Measurements from ENCODE around the gene CTBP2. TPM values are rescaled to one million over a fixed set of nuclear protein-coding genes. Genes with fewer than 3 reads are reported as not detected.
A peak's percentile ranks its signal among the peaks of the same experiment; 100 is the strongest.

Gene CTBP2
- total RNA-seq, 1 experiment from 2014 or later, result 191 TPM

DNA sequence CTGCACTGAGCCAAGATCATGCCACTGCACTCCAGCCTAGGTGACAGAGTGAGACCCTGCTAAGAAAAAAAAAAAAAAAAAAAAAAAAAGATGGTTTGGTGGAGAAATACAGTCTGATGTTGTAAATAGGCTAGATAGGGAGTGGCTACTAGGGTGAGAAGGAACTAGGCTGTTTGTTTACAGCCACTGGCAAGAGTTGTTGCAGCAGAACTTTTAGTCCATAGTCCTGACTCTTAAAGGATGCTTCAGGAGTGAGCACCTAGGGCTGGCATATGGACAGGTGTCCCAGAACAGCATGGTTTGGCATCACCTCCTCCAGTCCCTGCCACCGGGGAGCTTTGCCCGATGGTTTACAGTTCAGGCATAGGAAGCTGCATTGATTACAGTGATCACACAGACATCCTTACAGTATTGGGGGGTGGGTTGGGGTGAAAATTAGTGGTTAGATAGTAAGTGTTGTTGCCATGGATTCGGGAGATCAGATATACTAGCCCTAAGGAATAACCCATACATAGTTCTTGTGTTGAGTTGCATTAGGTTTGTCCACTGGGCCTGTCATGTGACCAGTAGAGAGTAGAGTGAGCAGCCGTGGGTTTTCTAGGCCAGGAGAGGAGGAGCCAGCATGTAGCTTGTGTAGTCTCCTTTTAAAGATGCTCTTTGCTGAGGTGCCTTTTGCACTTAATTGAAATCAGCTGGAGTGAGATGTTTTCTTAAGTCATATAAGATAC, 182.6 kb downstream of the CTBP2 start:
- H3K36me3 Mint-ChIP-seq, result peaks cover 19% of the 10 kb centered on the region
- peaks cover 4% of the 10 kb centered on the region; the same call in 1 of the 2 replicates for H3K4me1 Mint-ChIP-seq
- ChIA-PET CTCF (interaction anchor here (0.8 to 2.2 kb wide), 3 partner anchors 12 to 17 kb away, joined by 3 to 8 read pairs (median 4); no protein-coding TSS in a partner anchor), POLR2A (interaction anchor here (0.7 kb wide), 2 partner anchors 112 to 287 kb away, joined by 6 read pairs; no protein-coding TSS in a partner anchor)
- no peaks in the 10 kb centered on the region for H3K27me3 Mint-ChIP-seq (ENCODE audit: low read depth)
- H3K27ac Mint-ChIP-seq, result peak overlapping the region; percentile 71; the same call in 1 of the 2 replicates
- no peaks in the 10 kb centered on the region for H3K9me3 Mint-ChIP-seq
- no peak for DNase-seq (ENCODE audit: low spot score)
- no peak overlapping the region for H3K4me3 Mint-ChIP-seq
- TF ChIP-seq HMGA2 (CRISPR knock-in tag; IDR thresholded peaks at IDR 0.05), result no peak
- TF ChIP-seq, protein P1, sequence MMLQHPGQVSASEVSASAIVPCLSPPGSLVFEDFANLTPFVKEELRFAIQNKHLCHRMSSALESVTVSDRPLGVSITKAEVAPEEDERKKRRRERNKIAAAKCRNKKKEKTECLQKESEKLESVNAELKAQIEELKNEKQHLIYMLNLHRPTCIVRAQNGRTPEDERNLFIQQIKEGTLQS (CRISPR knock-in tag; conservative IDR thresholded peaks at IDR 0.05), result no peak
- TF ChIP-seq, protein P2, sequence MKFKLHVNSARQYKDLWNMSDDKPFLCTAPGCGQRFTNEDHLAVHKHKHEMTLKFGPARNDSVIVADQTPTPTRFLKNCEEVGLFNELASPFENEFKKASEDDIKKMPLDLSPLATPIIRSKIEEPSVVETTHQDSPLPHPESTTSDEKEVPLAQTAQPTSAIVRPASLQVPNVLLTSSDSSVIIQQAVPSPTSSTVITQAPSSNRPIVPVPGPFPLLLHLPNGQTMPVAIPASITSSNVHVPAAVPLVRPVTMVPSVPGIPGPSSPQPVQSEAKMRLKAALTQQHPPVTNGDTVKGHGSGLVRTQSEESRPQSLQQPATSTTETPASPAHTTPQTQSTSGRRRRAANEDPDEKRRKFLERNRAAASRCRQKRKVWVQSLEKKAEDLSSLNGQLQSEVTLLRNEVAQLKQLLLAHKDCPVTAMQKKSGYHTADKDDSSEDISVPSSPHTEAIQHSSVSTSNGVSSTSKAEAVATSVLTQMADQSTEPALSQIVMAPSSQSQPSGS (CRISPR knock-in tag; IDR thresholded peaks at IDR 0.05; ENCODE audit: borderline replicate concordance, low read depth), result no peak
- TF ChIP-seq, protein P3, sequence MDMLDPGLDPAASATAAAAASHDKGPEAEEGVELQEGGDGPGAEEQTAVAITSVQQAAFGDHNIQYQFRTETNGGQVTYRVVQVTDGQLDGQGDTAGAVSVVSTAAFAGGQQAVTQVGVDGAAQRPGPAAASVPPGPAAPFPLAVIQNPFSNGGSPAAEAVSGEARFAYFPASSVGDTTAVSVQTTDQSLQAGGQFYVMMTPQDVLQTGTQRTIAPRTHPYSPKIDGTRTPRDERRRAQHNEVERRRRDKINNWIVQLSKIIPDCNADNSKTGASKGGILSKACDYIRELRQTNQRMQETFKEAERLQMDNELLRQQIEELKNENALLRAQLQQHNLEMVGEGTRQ (CRISPR knock-in tag; IDR thresholded peaks at IDR 0.05), result peak; percentile 49; the same call in 1 of the 2 replicates
- TF ChIP-seq, protein P4, sequence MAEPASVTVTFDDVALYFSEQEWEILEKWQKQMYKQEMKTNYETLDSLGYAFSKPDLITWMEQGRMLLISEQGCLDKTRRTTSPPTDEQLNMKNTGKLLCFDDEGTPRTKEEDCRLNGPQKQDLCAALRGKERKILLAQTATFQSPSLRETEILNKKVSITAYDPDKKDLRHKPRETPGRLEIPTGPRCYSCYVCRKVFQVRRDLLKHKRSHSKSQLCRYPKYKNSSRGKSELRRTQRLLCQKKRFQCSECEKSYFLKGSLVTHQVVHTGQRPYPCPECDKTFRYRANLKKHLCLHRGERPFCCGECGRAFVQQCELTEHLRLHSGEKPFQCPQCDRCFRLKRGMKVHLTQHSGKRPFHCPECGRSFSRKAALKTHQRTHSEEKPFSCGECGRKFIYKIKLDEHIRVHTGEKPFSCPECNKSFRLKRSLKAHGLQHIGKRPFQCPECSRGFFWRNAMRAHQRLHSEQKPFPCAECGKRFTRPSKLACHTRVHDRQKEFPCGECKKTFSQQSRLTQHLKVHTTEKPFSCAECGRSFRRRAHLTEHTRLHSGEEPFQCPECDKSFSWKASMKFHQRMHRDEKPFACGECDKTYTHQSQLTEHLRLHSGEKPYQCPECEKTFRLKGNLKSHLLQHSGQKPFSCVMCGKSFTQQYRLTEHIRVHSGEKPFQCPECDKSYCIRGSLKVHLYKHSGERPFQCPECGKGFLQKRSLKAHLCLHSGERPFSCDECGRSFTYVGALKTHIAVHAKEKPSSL (CRISPR knock-in tag; conservative IDR thresholded peaks at IDR 0.05), result no peak
- TF ChIP-seq, protein P5, sequence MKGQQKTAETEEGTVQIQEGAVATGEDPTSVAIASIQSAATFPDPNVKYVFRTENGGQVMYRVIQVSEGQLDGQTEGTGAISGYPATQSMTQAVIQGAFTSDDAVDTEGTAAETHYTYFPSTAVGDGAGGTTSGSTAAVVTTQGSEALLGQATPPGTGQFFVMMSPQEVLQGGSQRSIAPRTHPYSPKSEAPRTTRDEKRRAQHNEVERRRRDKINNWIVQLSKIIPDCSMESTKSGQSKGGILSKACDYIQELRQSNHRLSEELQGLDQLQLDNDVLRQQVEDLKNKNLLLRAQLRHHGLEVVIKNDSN (CRISPR knock-in tag; IDR thresholded peaks at IDR 0.05), result 0 out of 2 replicates have a peak, but pooled peaks have one; percentile 22
- TF ChIP-seq, protein P6, sequence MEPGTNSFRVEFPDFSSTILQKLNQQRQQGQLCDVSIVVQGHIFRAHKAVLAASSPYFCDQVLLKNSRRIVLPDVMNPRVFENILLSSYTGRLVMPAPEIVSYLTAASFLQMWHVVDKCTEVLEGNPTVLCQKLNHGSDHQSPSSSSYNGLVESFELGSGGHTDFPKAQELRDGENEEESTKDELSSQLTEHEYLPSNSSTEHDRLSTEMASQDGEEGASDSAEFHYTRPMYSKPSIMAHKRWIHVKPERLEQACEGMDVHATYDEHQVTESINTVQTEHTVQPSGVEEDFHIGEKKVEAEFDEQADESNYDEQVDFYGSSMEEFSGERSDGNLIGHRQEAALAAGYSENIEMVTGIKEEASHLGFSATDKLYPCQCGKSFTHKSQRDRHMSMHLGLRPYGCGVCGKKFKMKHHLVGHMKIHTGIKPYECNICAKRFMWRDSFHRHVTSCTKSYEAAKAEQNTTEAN (CRISPR knock-in tag; IDR thresholded peaks at IDR 0.05), result no peak
- TF ChIP-seq, protein P7, sequence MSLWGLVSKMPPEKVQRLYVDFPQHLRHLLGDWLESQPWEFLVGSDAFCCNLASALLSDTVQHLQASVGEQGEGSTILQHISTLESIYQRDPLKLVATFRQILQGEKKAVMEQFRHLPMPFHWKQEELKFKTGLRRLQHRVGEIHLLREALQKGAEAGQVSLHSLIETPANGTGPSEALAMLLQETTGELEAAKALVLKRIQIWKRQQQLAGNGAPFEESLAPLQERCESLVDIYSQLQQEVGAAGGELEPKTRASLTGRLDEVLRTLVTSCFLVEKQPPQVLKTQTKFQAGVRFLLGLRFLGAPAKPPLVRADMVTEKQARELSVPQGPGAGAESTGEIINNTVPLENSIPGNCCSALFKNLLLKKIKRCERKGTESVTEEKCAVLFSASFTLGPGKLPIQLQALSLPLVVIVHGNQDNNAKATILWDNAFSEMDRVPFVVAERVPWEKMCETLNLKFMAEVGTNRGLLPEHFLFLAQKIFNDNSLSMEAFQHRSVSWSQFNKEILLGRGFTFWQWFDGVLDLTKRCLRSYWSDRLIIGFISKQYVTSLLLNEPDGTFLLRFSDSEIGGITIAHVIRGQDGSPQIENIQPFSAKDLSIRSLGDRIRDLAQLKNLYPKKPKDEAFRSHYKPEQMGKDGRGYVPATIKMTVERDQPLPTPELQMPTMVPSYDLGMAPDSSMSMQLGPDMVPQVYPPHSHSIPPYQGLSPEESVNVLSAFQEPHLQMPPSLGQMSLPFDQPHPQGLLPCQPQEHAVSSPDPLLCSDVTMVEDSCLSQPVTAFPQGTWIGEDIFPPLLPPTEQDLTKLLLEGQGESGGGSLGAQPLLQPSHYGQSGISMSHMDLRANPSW (CRISPR knock-in tag; conservative IDR thresholded peaks at IDR 0.05; ENCODE audit: low read depth), result no peak
- TF ChIP-seq ZNF671 (CRISPR knock-in tag; IDR thresholded peaks at IDR 0.05), result no peak
- no peak for TF ChIP-seq ZNF317 (CRISPR knock-in tag; IDR thresholded peaks at IDR 0.05; ENCODE audit: borderline replicate concordance, low read depth)
- ATAC-seq, result no peak; the same call in 1 of the 2 replicates

DNA sequence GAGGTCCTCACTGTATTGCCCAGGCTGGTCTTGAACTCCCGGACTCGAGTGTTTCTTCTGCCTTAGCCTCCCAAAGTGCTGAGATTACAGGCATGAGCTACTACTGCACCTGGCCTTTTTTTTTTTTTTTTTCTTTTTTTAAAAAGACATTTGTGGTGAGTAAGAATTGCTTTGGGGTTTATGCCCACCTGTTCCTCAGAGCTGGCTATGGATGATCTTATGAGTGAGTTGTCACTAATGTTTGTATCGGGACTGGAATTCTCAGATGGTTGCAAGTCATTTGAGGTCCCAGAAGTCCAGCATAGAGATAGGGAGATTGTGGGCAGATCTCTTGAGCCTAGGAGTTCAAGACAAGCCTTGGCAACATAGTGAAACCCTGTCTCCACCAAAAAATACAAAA, 183.2 kb downstream of the CTBP2 start:
- peaks cover 18% of the 10 kb centered on the region for H3K36me3 Mint-ChIP-seq
- H3K9me3 Mint-ChIP-seq, result no peaks in the 10 kb centered on the region
- ChIA-PET CTCF (interaction anchor here (0.6 to 2.2 kb wide), 2 partner anchors 15 to 534 kb away, joined by 3 to 8 read pairs; no protein-coding TSS in a partner anchor), POLR2A (interaction anchor here (0.7 kb wide), 3 partner anchors 99 to 288 kb away, joined by 3 to 6 read pairs (median 6); no protein-coding TSS in a partner anchor)
- H3K4me1 Mint-ChIP-seq, result 0 out of 2 replicates have a peak, but pooled peaks cover 3% of the 10 kb centered on the region
- no peak overlapping the region for H3K4me3 Mint-ChIP-seq
- no peaks in the 10 kb centered on the region for H3K27me3 Mint-ChIP-seq (ENCODE audit: low read depth)
- DNase-seq (ENCODE audit: low spot score) (no peak), ATAC-seq (no peak)
- H3K27ac Mint-ChIP-seq, result no peak overlapping the region
- TF ChIP-seq, protein P8, sequence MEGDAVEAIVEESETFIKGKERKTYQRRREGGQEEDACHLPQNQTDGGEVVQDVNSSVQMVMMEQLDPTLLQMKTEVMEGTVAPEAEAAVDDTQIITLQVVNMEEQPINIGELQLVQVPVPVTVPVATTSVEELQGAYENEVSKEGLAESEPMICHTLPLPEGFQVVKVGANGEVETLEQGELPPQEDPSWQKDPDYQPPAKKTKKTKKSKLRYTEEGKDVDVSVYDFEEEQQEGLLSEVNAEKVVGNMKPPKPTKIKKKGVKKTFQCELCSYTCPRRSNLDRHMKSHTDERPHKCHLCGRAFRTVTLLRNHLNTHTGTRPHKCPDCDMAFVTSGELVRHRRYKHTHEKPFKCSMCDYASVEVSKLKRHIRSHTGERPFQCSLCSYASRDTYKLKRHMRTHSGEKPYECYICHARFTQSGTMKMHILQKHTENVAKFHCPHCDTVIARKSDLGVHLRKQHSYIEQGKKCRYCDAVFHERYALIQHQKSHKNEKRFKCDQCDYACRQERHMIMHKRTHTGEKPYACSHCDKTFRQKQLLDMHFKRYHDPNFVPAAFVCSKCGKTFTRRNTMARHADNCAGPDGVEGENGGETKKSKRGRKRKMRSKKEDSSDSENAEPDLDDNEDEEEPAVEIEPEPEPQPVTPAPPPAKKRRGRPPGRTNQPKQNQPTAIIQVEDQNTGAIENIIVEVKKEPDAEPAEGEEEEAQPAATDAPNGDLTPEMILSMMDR (IDR thresholded peaks at IDR 0.05), result no peak
- TF ChIP-seq, protein P9, sequence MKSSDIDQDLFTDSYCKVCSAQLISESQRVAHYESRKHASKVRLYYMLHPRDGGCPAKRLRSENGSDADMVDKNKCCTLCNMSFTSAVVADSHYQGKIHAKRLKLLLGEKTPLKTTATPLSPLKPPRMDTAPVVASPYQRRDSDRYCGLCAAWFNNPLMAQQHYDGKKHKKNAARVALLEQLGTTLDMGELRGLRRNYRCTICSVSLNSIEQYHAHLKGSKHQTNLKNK (CRISPR knock-in tag; IDR thresholded peaks at IDR 0.05), result no peak
- TF ChIP-seq ZNF263 (CRISPR knock-in tag; IDR thresholded peaks at IDR 0.05; ENCODE audit: low read depth), result no peak
- no peak for TF ChIP-seq FOXP1 (CRISPR knock-in tag; IDR thresholded peaks at IDR 0.05; ENCODE audit: borderline replicate concordance)
- no peak for TF ChIP-seq FOXK1 (CRISPR knock-in tag; IDR thresholded peaks at IDR 0.05)

All from WTC11 (cell line).